ENCODE measurements around the gene CCDC120.

The CCDC120 gene

DNA sequence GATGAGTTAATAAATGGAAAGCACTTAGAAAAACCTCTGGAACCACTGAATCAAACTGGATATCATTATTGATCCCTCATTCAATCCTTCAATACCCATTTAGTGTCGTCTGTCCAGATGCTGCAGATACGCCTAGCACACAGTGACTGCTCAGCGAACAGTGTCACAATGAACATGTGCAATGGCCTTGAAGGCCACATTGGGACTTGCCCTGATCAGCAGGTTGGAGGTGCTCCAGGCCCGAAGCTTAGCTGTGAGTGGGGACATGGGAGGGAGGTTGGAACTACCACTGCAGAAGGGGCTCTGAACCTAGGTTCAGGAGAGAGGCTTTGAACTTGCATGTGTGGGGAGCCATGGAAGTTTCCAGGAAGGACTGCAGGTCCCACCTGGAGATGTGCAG, 47.5 kb downstream of the CCDC120 start:
- no peak for DNase-seq

DNA sequence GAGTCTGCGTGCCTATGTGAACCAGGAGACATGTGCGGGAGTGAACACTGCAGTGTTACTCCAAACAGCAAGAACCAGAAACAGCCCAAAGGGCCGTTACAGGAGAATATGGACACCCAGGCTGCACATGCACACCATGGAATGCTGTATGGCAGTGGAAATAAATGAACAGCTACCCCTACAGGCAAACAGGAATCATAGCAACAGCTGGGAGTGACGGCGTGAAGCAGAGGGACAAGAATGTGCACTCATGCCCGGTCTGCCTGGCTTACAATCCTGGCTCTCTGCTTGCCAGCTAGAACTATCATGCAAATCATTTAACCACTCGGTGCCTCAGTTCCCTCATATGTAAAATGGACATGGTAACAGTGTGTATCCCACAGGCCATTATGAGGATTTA, 48.1 kb downstream of the CCDC120 start:
- no peak for DNase-seq

- no peak for DNase-seq
Observed at GRCh38 chrX:49108641-49109040, 49.8 kb downstream of the CCDC120 start.

DNA sequence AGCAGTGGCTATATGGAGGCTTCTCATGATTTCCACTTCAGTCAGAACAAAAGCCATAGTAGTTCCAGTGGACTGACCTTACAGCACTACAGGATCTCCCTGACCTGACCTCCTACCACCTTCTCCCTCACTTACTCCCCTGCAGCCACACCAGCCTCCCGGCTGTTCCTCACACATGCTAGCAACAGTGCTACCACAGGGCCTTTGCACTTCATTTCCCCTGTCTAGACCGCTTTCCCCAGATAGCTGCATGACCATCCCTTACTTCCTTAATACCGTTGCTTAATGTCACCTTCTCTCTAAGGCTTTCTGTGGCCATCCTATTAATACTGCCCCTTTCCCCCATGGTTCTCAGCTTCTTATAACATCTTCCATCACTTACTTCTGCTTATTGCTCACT, 51.6 kb downstream of the CCDC120 start:
- DNase-seq: no peak

GRCh38 chrX:49111791-49112190, 53.0 kb downstream of the CCDC120 start:
- DNase-seq: no peak

- DNase-seq: no peak
Observed at GRCh38 chrX:49116076-49116475, 57.3 kb downstream of the CCDC120 start.

GRCh38 chrX:49116716-49117115, 57.9 kb downstream of the CCDC120 start:
- DNase-seq: no peak

GRCh38 chrX:49117581-49117980, 58.8 kb downstream of the CCDC120 start:
- no peak for DNase-seq
